Limb (tissue), 2 donors: ENCODE measurements around the gene PIAS4.

ENCODE experiments used
- DNase-seq, 2 donors: peaks; one replicate each; pipeline ENCODE4 v3.0.0-alpha.2; 2016; ENCODE audit errors: extremely low spot score in 2 of 2

Gene PIAS4

DNA sequence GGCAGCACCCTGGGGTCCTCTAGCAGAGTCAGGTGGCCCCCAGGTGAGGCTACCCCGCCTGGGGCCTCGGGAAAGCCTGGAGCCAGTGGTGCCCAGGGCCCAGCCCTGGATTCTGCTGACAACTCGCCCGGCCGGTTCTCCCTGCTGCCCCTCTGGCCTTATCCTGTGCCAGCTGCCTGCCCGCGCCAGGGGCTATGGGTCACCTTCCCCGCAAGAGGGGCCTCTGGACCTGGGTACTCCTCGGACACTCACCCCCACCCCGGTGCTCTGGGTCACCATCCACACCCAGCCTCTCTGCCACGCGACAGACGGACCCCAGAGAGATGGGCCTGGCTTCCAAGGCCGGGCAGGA lies 35.2 kb downstream of the PIAS4 start:
- DNase-seq = no peak

GRCh38 chr19:4043401-4043800 lies 35.9 kb downstream of the PIAS4 start:
- DNase-seq = no peak

DNA sequence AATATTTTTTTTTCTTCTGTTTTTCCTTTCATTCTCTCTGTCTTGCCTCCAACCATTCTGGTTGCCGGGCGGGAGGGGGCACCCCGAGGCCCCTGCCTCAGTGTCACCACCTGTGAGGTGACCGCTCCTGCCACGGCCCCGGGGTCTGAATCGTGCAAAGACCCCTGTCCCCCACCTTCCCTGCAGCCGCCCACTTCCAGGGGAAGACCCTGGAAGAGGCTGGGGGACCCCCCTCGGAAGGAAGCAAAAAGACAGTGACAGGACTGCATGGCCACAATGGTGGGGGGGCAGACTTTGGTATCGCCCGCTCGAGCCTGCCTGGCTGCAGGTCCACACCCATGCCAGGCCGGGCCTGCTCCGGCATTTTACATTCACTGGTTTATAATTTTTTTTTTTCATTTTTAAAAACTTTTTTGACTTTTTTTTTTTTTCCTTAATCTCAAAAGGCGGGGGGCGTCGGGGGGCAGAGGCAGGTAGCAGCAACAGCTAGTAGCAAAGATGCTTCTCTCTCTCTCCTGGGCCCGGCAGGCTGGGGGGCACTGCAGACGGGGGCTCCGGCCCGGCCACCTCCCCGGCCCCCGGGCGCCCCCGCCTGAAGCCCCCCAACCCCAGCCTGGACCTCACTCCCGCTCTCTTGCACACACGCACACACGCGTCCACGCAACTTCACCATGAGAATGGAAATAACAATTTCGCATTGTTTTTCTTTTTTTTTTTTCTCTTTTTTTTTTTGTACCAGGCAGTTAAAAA lies 36.6 kb downstream of the PIAS4 start:
- no peak for DNase-seq

- DNase-seq = no peak
Observed at GRCh38 chr19:4044990-4045465, 37.5 kb downstream of the PIAS4 start.

DNA sequence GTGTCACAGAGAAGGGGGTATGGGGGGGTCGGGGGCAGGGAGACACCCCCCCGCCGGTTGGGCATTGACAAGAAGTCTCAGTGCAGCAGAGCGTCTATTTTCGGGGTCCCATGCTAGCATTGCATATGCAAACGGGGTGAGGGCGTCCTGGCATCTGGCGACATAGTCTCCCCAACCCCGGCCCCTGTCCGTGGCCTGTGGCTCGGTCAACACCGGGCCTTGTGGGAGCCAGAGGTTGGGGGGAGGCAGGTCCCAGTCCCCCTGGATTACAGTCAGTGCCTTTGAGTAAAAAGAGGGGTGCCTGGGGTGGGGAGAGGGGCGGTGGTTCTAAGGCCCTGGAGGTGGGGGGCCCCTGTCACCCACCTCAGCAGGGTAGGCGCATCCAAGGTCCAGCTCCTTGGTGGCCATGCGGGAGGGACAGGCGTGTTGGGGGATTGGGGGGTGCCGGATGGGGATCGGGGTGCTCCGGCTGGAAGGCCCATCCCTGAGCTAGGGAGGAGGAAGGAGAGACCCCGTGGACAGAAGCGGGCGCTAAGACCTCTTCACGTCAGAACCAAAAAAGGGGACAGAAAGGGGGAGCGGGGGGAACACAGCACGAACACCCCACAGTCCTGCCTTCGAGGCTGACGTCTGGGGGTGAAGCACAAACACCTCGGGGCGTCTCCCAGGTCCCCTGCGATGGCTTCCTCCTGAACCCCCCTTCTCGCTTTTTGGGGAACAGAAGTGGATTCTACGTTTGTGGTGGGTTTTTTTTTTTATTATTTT lies 38.2 kb downstream of the PIAS4 start:
- DNase-seq = no peak

- DNase-seq = no peak
Observed at GRCh38 chr19:4046362-4046691, 38.8 kb downstream of the PIAS4 start.

DNA sequence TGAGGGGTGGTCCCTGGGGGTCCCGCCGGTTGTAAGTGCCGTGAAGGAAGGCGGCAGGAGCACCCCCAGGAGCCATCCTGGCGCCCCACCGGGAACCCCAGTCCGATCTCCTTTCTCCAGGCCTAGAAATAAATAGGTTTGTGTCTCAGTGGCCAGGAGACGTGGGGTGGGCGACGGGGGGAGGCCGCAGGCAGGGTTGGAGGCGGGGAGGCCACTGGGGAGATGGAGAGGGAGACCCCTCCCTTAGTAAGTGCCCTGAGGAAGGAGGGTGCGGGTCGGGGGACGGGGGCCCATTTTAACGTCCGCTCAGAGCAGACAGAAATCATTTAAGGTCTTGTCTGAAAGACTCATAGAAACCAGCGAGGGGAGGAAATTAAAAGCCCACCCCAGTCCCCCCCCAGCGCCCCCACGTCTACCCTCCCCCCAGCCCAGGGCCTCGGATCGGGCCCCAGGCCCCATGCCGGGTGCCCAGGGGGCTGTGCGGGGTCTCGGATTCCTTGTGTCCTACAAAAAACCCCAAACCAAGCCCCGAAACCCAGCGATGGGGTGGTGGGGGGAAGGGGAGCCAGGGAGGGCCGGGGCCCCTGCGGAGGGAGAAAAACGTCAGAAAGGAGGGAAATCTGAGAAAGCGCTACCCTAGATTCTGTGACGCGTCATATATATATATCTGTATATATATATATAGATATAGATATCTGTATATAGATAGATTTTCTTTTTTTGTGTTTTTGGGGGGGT lies 39.6 kb downstream of the PIAS4 start:
- DNase-seq = no peak

DNA sequence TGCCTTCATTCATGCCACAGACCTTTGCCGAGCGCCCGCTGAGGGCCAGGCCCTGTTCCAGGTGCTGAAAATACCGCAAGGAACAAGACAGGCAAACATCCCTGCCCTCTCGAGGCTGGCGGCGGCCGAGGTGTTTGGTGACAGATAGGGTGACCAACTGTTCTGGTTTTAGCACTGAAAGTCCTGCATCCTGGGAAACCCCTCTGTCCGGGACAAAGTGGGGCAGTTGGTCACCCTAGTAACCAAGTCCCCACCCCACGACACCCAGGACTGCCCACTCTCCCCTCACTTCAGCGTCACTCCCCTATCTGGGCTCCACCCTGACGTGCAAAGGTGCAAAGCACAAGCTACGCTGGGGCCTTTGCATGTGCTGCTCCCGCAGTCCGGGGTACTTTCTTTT lies 41.9 kb downstream of the PIAS4 start:
- DNase-seq = no peak

DNA sequence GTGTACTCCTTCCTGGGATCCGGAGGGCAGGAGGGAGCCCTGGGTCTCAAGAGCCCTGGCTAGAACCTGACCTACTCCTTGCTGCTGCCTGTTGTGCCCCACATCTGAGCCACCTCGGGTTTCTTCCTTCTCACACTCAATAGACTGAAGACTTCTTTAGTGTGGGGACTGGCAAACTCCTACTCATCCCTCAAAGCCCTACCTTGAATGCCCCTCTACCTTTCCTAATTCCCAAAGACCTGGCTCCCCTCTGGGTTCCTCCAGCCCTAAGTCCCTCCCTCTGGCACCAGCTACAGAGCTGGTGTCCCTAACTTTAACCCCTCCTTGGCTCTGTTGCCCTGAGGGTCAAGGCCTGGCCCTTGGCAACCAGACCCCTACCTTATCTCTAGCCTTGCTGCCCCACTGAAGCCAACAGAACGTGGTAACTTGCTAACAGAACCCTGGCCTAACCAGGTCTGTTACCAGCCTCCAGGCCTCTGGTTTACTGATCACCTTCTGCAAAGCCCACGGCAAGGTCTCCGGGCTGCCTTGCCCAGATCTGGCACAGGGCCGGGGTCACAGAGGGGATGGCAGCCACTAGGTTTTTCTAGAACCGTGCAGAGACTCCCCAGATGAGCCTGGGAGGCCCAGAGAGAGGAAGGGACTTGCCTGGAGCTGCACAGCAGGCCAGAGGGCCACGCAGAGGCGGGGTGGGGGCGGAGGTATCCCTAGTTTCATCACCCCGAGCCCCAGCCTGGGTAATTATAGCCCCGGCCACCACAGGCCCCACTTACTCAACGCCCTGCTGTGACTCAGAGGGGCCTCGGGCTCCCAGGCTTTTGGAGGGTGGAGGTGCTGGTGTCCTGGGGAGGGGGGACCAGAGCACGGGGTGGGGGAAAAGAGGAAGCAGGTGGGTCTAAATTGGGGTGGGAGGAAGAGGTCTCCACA lies 43.9 kb downstream of the PIAS4 start:
- no peak for DNase-seq

DNA sequence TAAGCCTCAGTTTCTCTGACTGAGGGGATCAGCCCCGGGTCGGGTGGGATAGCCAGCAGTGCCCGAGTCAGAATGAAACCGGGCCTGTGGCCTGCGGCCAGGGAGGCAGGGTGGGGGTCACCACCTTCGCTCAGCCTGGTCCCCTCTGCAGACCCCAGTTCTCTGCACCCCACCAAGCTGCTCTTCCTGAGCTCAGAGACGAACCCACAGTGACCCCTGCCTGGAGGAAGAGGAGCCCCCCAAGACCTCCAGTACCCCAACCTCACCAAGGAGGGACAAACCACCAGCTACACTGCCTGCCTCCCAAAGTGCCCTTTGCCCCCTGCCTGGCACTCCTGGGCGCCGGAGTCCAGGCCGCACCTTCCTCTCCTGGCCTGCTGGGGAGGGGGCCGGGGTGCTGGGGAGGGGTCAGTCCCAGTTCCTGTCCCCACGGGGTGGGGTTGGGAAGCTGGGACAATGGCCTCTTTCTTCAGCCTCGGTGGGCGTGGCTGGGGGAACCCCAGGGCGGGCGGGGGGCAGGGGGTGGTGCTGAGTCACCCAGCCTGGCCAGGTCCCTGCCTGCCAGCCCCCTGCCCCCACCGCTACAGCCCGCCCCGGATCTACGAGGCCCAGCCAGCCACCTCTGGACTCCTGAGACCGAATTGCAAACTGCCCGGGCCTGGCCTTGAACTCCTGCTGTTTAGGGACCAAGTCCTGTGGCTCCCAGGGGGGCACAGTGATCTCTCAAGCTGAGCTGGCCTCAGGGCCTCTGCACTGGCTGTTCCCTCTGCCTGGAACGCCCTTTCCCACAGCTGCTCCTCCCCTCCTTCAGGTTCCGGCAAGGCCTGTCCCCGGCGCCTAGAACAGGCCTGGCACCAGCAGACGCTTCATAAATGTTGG lies 44.8 kb downstream of the PIAS4 start:
- DNase-seq = no peak

- no peak for DNase-seq
Observed at GRCh38 chr19:4052993-4053422, 45.5 kb downstream of the PIAS4 start.

DNA sequence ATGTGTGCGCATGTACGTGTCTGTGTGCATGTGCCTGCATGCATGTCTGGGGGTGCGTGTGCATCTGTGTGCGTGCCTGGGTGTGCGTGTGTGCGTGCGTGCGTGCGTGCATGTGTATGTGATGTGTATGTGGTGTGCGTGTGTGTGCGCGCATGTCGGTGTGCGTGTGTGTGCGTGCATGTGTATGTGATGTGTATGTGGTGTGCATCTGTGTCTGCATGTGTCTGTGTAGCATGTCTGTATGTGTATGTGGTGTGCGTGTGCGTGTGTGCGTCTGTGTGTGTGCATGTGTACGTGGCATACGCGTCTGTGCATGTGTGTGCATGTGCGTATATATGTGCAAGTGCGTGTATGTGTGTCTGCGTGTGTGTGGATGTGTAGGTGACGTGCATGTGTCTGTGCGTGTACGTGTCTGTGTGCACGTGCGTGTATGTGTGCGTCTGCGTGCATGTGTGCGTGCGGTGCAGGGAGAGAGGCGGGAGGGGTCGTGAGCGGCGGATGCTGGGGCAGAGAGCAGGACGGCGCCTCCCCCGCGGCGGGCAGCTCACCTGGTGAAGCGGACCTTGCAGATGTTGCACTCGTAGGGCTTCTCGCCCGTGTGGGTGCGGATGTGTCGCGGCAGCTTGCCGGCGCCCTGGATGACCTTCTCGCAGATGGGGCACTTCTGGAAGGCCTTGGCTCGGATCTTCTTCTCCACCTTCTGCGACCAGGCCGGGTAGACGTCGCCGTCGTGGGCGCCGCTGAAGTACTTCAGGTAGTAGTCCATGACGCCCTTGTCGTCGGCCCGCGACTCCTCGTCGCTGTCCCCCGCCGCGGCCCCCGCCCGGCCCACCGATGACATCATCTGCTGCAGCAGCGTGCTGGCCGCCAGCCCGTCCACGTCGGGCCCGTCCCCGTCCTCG lies 46.1 kb downstream of the PIAS4 start:
- no peak for DNase-seq

DNA sequence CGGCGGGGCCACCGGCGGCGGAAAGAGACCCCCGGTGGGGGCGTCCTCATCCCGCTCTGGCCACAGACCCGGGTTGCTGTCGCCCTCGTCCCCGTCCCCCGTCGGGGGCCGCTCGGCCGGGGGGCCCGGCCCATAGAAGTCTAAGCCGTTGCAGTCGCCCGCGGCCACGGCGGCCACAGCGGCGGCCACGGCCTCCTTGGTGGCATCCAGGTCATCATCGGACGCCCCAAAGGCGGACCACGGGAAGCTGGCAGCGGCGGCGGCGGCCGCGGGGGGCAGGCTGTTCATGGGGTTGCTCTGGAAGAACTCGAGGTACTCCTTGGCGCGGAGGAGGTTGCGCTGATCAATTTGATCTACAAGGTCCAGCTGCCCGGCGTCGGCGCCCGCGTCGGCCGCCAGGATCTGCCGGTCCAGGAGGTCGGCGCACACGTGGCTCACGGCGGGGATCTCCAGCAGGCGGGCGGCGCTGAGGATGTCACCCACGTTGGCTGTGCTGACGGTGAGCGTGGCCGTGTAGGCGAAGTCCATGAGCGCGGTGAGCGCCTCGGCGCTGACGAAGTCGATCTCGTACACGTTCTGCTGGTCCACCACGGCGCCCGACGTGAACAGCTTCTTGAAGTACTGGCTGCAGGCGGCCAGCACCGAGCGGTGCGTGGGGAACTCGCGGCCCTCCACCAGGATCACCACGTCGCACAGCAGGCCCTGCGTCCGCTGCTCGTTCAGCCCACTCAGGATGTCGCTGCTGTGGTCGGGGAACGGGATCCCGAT lies 47.1 kb downstream of the PIAS4 start:
- no peak for DNase-seq

- DNase-seq = no peak
Observed at GRCh38 chr19:4055209-4055552, 47.6 kb downstream of the PIAS4 start.

DNA sequence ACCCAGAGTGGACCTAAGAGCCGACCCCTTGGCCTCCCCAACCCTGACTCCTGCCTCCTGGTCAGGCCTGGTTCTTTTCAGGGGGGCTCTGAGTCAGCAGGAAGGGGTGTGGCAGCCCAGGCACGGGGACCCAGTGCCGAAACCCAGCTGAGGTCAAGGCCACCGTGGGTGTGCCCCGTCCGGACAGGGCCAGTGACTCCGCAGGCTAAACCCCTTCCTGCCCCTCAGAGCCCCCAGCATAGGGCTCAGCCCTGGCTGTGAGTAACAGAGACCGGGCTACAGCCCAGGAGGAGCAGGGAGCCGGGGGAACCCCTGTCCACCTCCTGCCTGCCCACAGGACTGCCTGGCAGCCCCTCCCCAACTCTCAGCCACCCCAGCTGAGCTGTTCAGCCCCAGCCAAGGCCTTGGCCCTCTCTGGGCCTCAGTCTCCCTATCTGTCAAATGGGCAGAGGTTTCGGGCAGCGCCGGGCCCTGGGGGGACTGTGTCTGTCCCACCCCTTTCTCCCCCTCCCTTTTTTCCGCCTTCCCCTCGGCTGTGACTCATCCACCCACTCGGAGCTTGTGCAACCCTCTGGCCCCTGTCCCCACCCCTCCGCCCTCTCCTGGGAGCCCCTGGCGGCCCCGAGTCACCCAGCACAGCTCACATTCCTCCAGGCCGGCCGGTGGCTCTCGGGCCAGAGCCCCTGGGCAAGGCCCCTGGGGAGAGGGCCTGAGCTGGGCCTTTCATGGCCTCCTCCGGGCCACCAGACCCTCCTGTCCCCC lies 50.6 kb downstream of the PIAS4 start:
- DNase-seq = no peak

GRCh38 chr19:4058693-4059452 lies 51.3 kb downstream of the PIAS4 start:
- no peak for DNase-seq

- no peak for DNase-seq
Observed at GRCh38 chr19:4059453-4059871, 51.9 kb downstream of the PIAS4 start.
